HG02610 (cell line): ENCODE data around the gene TROAP.
A peak's percentile ranks its signal among the peaks of the same experiment; 100 is the strongest.
"Not testable (repeated sequence)": the region's sequence is repeated elsewhere in the genome, so short reads cannot be mapped to it uniquely, and the experiment has no call there.

Experiments used
- ATAC-seq: cut with Tn5 transposase; IDR thresholded peaks from one replicate; pipeline ENCODE4 v1.9.1; 2021; ENCODE audit warnings: mild to moderate bottlenecking, moderate library complexity; ENCODE audit not compliant: unreplicated experiment

Gene TROAP

DNA sequence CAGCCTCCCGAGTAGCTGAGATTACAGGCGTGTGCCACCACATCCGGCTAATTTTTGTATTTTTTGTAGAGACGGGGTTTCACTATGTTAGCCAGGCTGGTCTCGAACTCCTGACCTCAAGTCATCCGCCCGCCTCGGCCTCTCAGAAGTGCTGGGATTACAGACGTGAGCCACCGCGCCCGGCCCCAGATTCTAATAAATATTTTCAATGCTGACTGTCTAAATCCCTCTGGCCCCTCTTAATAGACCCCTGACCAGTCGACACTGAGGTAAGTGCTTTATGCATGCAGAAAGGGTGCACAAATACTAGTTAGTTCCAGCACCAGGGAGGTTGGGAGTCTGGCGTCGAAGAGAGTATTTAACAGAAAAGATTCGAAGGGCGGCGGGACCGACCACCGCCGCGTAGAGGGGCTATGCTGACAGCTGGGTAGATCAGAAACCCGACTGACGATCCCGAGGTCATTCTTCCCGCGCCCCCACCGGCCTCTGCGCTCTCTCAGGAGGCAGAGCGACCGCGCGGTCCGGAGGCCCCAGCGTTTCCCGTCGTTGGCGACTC lies 43.1 kb downstream of the TROAP start:
- peak; percentile 18 for ATAC-seq

DNA sequence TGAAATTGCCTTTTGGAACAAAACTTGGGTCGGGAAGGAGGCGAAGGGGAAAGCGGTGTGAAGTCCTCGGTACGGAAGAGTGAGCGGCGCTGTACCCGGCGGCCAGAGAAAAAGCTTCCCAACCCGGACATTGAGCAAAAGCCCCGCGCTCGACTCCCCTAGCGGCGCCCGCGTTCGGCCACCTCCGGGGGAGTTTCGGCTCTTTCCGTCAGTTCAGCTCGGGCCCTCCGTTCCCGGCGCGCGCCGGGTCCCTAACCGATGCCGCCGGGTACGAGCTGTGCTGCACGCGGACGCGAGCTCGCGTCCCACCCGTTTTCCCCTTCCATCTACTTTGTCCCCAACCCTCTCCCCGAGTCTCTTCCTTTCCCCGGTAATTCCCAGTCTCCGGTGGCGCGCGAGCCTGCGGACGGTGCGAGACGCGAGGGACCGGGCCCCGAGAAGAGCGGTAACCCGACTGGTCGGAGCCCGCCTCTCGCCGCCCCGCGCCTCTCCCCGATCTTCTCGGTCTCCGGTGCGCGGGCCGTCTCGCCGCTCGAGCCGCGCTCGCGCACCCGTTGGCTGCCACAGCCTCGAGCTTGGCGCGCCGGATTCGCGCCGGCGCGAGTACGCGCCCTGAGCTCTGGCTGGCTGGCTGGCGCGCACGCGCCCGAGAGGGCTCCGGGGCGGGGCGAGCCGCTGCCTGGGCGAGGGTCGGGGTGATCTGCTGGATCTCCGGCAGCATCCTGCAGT lies 43.8 kb downstream of the TROAP start:
- ATAC-seq = peak; percentile 68

DNA sequence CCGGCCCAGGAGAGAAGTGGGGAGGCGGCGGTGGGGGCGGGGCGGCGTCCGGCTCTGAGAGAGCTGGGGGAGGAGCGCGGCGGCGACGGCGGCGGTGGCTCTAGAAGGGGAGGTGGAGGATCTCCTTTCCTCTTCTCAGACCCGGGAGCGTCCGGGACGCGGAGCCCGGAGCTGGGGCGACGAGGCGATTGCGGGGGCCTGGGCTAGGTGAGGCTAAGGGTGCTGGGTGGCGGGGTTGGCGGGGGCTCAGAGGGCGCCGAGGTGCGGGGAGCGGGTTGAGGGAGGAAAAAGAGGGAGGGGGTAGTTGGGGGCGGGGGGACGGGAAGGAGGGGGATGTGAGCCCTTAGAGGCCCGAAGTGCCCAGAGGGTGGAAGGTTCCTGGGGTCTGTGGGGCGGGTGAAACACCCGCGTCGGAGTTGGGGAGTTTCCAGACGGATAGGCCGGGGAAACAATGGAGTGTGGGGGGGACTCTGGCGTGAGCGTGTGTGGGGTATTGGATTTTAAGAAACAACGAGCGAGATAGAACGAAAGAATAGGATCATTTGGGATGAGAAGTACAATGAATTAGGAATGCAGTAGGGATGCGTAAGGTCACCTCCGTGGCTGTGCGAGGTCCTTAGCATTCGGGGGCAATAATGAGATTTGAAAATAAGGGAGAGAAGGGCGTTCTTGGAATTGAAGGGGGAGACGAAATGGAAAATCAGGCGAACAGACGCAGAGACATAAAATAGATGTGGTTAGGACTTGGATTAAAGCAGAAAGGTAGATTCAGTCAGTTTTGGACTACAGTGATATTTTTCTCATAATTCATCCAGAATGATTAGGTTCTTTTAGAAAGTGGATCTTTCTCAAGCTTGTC lies 44.6 kb downstream of the TROAP start, which contains the start of gene SPATS2:
TSS of gene SPATS2 (plus strand) at position 82 of the 859 bp plus-strand sequence. CDS start 93,551 bp downstream, outside the sequence.
- no peak for ATAC-seq

DNA sequence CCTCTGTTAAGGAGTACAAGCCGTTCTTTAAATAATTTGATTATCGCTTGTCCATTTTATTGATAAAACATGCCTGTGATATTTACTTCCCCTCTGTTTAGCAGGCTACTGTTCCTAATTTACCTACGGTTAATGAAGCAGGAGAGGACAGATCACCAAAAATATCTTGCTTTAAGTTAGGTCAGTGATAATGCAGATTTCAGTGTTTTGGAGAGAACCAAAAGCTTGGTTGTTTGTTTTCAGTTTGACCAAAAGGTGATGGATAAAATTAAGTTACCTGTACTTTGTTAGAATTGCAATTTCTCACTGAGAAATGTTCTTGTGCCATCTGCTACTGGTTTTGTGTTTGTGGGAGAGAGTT lies 45.2 kb downstream of the TROAP start:
- ATAC-seq = no peak

DNA sequence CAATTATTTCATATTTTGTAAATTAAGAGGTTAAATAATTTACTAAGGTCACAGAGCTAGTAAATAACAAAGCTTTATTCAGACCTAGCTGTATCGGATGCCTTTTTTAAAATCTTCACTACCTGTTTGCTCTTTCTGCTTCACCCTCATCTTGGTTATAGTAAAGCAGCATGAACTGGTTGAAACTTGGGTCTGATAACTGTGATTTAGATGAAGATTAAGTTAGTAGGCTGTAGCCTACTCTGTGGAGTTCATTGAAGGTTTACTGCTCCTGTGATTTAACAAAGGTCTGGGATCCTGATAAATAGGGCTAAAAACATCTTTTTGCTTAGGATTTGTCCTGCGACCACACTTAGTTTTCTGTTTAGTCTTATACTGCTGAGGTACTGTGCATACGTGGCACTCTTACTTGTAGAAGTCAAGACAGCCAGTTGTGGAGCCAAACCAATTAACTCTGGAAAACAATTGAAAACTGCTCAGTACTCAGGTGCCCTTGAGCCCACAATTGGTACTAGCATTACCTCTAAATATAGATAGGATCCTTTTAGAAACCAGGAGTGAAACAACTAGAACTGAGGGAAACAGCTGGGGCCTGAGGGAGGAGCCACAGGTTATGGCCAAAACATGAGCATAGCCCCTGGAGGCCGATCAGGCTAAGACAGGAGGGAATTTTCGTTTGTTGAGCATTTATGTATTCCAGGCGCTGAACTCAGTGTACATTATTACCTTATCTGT lies 46.5 kb downstream of the TROAP start:
- ATAC-seq = peak; percentile 45

DNA sequence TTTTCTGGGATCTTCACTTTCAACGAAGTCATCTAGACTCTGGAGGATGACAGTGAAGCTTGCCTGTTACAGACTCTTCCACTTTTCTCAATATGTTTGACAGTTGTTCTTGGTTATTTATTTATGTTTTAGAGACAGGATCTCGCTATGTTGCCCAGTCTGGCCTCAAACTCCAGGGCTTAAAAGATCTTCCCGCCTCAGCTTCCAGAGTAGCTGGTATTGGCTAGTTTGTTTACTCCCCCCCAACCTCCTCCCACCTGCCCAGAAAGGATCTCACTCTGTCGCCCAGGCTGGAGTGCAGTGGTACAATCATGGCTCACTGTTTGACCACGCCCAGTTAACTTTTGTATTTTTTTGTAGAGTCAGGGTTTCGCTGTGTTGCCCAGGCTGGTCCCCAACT lies 47.5 kb downstream of the TROAP start:
- no peak for ATAC-seq

DNA sequence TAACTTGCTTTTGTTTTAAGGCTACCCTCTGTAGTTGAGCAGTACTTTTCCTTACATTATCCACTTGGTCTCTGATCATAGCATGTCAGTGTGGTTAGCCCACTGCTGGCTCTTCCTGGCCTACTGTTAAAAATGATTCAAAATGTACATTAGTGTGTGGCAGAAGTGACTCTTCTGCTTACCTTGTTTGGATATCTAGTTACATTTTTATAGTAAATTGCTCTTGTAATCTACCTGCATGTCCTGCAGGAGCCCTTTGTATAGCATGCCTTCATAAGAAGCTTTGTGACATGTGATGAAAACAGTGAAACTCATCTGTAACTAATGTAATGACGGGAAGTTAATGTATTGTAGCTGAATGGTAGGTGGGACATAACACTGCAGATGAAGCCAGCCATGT lies 52.4 kb downstream of the TROAP start:
- ATAC-seq = no peak

DNA sequence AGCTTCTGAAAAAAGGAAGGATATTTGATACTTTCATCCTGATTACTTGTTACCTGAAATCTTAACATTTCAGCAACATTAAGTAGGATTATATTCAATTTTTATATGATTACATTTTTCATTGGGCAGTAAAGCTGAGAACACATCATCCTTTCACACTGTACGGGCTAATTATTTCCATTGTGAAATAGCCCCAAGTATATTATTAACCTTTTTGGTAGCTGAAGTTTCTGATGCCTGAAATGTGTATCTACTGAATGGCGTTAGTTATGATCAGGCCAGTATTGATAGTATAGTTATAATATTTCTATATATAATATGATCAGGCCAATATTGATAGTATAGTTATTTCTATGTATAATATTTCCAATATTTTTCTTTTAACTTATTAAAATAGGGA lies 54.3 kb downstream of the TROAP start:
- ATAC-seq = no peak

DNA sequence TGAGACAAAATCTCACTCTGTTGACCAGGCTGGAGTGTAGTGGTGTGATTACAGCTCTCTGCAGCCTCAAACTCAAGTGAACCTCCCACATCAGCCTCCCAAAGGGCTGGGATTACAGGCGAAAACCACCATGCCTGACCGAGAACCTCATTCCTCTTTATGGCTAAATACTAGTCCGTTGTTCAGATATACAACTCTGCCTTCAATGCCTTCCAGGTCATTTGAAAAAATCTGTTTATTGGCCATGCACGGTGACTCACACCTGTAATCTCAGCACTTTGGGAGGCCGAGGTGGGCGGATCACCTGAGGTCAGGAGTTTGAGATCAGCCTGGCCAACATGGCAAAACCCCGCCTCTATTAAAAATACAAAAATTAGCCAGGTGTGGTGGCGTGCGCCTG lies 57.1 kb downstream of the TROAP start:
- not testable (repeated sequence) for ATAC-seq
